RPMI8226 (cell line): ENCODE data around the gene CRYAA.
A peak's percentile ranks its signal among the peaks of the same experiment; 100 is the strongest.
"Not testable (repeated sequence)": the region's sequence is repeated elsewhere in the genome, so short reads cannot be mapped to it uniquely, and the experiment has no call there.

Experiments used
- DNase-seq: peaks from one replicate; pipeline ENCODE4 v3.0.0-alpha.2; 2015

Gene CRYAA

GRCh38 chr21:43177043-43177906 lies 8.5 kb downstream of the CRYAA start:
- DNase-seq: not testable (repeated sequence)

- not testable (repeated sequence) for DNase-seq
Measured at GRCh38 chr21:43178175-43178826, 9.5 kb downstream of the CRYAA start.

- DNase-seq: not testable (repeated sequence)
Measured at GRCh38 chr21:43181033-43181432, 12.2 kb downstream of the CRYAA start.

GRCh38 chr21:43187268-43187667 lies 18.5 kb downstream of the CRYAA start:
- not testable (repeated sequence) for DNase-seq

GRCh38 chr21:43187715-43188114 lies 18.9 kb downstream of the CRYAA start:
- DNase-seq: no peak

- no peak for DNase-seq
Measured at GRCh38 chr21:43188181-43188580, 19.4 kb downstream of the CRYAA start.

- DNase-seq: peak; percentile 28
Measured at GRCh38 chr21:43188592-43189210, 19.9 kb downstream of the CRYAA start.

GRCh38 chr21:43189936-43190335 lies 21.1 kb downstream of the CRYAA start:
- no peak for DNase-seq

- no peak for DNase-seq
Measured at GRCh38 chr21:43190544-43190943, 21.7 kb downstream of the CRYAA start.

GRCh38 chr21:43190951-43191350 lies 22.1 kb downstream of the CRYAA start:
- DNase-seq: no peak

- no peak for DNase-seq
Measured at GRCh38 chr21:43191521-43191920, 22.7 kb downstream of the CRYAA start.

GRCh38 chr21:43191971-43192370 lies 23.2 kb downstream of the CRYAA start:
- no peak for DNase-seq

GRCh38 chr21:43192501-43193081 lies 23.8 kb downstream of the CRYAA start:
- no peak for DNase-seq

- DNase-seq: no peak
Measured at GRCh38 chr21:43193088-43193650, 24.4 kb downstream of the CRYAA start.

GRCh38 chr21:43193651-43194302 lies 25.0 kb downstream of the CRYAA start:
- no peak for DNase-seq

GRCh38 chr21:43194303-43195120 lies 25.7 kb downstream of the CRYAA start:
- no peak for DNase-seq

GRCh38 chr21:43195121-43196021 lies 26.6 kb downstream of the CRYAA start:
- no peak for DNase-seq

- no peak for DNase-seq
Measured at GRCh38 chr21:43196826-43197225, 28.0 kb downstream of the CRYAA start.

GRCh38 chr21:43198376-43198775 lies 29.6 kb downstream of the CRYAA start:
- no peak for DNase-seq

- DNase-seq: no peak
Measured at GRCh38 chr21:43201491-43201890, 32.7 kb downstream of the CRYAA start.

GRCh38 chr21:43203591-43203990 lies 34.8 kb downstream of the CRYAA start:
- DNase-seq: no peak
